GM12873 (cell line): ENCODE data around the gene SLC39A13.

Source experiments
- CTCF ChIP-seq: IDR thresholded peaks from 2 replicates; pipeline ENCODE4 v1.5.1; 2012; ENCODE audit warnings: low read depth, mild to moderate bottlenecking, moderate library complexity, low read length, control low read depth; ENCODE audit not compliant: insufficient read depth; ENCODE audit errors: missing control alignments

SLC39A13 gene

GRCh38 chr11:47437218-47437745 lies 28.9 kb downstream of the SLC39A13 start:
- TF ChIP-seq CTCF: no peak

DNA sequence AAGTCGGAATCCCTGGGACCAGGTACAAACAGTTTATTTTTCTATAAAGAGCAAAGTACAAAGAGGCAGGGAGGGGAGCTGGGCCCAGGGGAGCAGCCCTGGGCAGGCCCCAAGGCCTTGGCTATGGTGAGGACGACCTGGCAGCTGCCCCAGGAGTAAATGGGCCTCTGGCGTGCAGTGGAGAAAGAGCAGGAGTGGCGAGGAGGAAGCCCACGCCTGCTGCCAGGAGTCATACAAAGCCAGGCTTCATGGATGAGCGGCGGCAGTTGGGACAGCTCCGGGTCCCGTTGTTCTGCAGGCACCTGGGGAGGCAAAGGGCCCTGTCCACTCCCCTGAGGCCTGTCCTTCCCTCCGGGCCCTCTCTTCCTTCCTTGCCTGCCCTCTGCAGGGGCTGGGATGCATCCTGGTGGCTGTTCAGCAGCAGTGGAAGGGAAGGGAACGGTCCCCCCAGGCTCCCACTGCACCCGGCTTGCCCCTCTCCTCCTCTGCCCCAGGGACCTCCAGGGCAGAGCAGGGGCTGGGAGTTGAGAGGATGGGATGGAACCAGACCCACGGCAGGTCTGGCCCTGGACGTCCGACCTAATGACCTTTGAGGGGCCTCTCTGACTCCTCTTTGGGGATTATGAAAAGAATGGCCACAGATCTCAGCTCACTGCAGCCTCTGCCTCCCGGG lies 29.5 kb downstream of the SLC39A13 start:
- no peak for TF ChIP-seq CTCF

DNA sequence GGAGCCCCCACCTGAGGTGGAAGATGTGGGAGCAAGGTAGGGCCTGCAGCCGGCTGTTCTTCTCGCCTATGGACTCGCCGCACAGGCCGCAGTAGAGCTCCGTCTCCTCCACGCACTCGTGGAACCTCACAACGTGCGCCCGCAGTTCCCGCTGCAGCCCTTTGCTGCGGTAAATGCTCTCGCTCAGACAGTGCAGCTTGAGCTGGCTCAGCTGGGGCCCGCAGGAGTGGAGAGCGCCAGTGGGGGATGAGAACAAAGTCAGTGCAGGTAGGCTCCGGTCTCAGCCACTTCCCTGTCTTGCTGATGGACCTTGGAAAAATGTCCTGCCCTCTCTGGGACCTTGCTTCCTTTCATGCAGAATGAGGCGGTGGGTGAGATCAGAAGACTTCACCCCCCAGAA lies 30.3 kb downstream of the SLC39A13 start:
- no peak for TF ChIP-seq CTCF

DNA sequence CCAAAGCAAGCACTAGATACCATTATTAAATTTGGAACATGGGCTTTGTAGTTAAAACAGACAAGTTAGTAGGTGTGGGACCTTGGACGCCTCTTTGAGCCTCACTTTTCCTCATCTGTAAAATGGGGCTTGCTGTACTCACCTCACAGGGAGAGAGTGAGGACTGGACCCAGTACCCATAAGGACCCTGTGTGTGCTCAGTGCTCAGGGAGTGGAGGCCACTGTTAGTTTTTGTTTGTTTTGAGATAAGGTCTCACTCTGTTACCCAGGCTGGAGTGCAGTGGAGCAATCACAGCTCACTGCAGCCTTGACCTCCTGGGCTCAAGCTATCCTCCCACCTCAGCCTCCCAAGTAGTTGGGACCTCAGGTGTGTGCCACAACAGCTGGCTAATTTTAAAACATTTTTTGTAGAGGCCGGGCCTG lies 31.7 kb downstream of the SLC39A13 start:
- no peak for TF ChIP-seq CTCF

GRCh38 chr11:47441421-47441820 lies 33.0 kb downstream of the SLC39A13 start:
- TF ChIP-seq CTCF: no peak

DNA sequence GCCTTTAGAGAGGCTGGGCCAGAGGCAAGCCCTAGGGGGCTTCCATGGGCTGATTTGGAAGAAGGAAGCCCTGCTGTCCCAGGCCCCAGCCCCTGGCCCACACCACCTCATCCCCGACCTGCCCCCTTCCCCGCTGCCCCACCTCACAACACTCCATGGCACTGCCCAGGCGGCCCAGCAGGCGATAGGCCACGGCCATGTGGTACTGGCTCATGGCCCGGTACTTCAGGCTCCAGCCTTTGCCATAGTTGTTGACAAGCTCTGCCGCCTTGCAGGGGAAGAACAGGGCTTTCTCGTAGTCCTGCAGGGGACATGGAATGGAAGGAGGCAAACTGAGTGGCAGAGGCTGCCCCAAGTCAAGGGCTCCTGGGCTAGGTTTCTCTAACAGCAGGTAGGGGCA lies 34.1 kb downstream of the SLC39A13 start:
- no peak for TF ChIP-seq CTCF

DNA sequence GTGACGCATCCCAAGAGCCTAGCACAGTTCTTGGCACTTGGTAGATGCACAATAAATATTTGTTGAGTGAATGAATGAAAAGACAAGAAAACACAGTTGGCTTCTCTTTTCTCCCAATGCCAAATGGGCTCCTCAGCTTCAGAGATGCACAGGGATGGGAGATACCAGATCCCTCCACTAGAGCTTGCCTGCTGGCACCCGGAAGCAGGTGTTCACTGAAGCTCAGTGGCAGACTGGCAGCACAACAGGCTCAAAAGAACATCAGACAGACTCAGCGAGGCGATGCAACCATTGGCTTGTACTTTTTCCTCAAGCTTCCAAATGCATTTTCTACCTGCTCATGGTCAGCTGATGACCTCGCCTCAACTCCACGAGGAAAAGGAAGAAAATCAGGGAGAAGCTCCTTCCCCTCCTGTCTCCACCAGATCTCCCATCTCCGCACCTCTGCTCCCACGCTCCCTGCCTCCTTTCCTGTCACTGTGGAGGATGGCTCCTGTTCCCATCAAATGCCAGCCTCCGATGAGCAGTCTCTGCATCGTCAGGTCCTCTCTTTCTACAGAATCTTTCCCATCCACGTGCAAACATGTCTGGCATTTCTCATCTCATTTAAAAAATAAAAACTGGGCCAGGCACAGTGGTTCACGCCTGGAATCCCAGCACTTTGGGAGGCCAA lies 34.8 kb downstream of the SLC39A13 start:
- peak; percentile 44 for TF ChIP-seq CTCF
